ENCODE data around the gene GNAL. TPM values are rescaled to one million over a fixed set of nuclear protein-coding genes. Genes with fewer than 3 reads are reported as not detected.

The GNAL gene
- total RNA-seq, 1 experiment from 2014 or later = 4.6 TPM

DNA sequence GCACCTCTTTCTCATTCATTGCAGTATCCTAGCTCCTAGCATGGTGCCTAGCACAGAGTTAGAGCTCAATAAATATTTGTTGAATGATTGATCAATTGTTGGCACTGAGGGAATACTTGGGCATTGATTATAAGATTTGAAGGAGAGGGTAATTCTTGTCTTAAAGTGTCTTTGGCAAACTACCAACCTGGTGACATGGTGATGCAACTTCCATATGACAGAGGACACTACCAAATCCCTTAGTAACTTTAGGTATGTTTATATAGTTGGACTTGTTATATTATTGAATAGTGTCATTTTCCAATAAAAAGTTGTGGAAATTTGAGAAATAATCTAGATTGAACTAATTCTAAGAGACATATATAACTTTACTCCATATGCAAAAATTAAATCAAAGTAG lies 103.6 kb downstream of the GNAL start:
- no peaks in the 10 kb centered on the region for H3K79me2 ChIP-seq (ENCODE audit: insufficient read depth, low read length)
- no peaks in the 10 kb centered on the region; a peak in 1 of 4 replicates for H3K4me1 ChIP-seq (ENCODE audit: control insufficient read depth in 1 of 2, insufficient read depth in 2 of 2, low read length in 2 of 2)
- no peaks in the 10 kb centered on the region for H3K36me3 ChIP-seq (ENCODE audit: control insufficient read depth in 1 of 2, insufficient read depth in 2 of 2, low read length in 2 of 2)
- ATAC-seq (no peak), DNase-seq (ENCODE audit: low read depth, low spot score) (no peak)
- no peak overlapping the region for H3K4me2 ChIP-seq (ENCODE audit: low read length)
- H3K27me3 ChIP-seq (ENCODE audit: insufficient read depth, low read length) = no peaks in the 10 kb centered on the region
- no peak for TF ChIP-seq EZH2 (IDR thresholded peaks at IDR 0.05)
- TF ChIP-seq, protein P1, sequence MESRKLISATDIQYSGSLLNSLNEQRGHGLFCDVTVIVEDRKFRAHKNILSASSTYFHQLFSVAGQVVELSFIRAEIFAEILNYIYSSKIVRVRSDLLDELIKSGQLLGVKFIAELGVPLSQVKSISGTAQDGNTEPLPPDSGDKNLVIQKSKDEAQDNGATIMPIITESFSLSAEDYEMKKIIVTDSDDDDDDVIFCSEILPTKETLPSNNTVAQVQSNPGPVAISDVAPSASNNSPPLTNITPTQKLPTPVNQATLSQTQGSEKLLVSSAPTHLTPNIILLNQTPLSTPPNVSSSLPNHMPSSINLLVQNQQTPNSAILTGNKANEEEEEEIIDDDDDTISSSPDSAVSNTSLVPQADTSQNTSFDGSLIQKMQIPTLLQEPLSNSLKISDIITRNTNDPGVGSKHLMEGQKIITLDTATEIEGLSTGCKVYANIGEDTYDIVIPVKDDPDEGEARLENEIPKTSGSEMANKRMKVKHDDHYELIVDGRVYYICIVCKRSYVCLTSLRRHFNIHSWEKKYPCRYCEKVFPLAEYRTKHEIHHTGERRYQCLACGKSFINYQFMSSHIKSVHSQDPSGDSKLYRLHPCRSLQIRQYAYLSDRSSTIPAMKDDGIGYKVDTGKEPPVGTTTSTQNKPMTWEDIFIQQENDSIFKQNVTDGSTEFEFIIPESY (IDR thresholded peaks at IDR 0.05; ENCODE audit: extremely low read depth, insufficient replicate concordance, low read length) = no peak
- no peak for TF ChIP-seq EGR1 (IDR thresholded peaks at IDR 0.05; ENCODE audit: low read depth)
- TF ChIP-seq TCF7L2 (IDR thresholded peaks at IDR 0.05; ENCODE audit: borderline replicate concordance, extremely low read depth, insufficient read depth, insufficient read length) = no peak
- no peak for TF ChIP-seq SIN3A (IDR thresholded peaks at IDR 0.05; ENCODE audit: low read depth)
- no peak for TF ChIP-seq CEBPB (IDR thresholded peaks at IDR 0.05; ENCODE audit: low read depth)
- TF ChIP-seq ZNF274 (IDR thresholded peaks at IDR 0.05; ENCODE audit: low read depth, low read length) = no peak
- TF ChIP-seq, protein P2, sequence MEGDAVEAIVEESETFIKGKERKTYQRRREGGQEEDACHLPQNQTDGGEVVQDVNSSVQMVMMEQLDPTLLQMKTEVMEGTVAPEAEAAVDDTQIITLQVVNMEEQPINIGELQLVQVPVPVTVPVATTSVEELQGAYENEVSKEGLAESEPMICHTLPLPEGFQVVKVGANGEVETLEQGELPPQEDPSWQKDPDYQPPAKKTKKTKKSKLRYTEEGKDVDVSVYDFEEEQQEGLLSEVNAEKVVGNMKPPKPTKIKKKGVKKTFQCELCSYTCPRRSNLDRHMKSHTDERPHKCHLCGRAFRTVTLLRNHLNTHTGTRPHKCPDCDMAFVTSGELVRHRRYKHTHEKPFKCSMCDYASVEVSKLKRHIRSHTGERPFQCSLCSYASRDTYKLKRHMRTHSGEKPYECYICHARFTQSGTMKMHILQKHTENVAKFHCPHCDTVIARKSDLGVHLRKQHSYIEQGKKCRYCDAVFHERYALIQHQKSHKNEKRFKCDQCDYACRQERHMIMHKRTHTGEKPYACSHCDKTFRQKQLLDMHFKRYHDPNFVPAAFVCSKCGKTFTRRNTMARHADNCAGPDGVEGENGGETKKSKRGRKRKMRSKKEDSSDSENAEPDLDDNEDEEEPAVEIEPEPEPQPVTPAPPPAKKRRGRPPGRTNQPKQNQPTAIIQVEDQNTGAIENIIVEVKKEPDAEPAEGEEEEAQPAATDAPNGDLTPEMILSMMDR (IDR thresholded peaks at IDR 0.05 in 2 of 3, conservative IDR thresholded peaks at IDR 0.05 in 1 of 3; ENCODE audit: borderline replicate concordance in 1 of 3, insufficient read depth in 1 of 3, low read depth in 2 of 3, low read length in 2 of 3) = no peak
- no peak for TF ChIP-seq RAD21 (IDR thresholded peaks at IDR 0.05; ENCODE audit: low read depth)
- no peak for TF ChIP-seq POLR2AphosphoS5 (IDR thresholded peaks at IDR 0.05; ENCODE audit: low read depth, low read length)
- no peak for TF ChIP-seq EZH2phosphoT487 (IDR thresholded peaks at IDR 0.05; ENCODE audit: borderline replicate concordance)
- TF ChIP-seq YY1 (IDR thresholded peaks at IDR 0.05; ENCODE audit: extremely low read depth, insufficient replicate concordance, low read depth, low read length) = no peak
- TF ChIP-seq ZFX (IDR thresholded peaks at IDR 0.05) = no peak
- TF ChIP-seq, protein P3, sequence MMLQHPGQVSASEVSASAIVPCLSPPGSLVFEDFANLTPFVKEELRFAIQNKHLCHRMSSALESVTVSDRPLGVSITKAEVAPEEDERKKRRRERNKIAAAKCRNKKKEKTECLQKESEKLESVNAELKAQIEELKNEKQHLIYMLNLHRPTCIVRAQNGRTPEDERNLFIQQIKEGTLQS (IDR thresholded peaks at IDR 0.05) = no peak
- no peak for TF ChIP-seq SP1 (IDR thresholded peaks at IDR 0.05; ENCODE audit: low read depth)
- no peaks in the 10 kb centered on the region for H4K20me1 ChIP-seq (ENCODE audit: insufficient read depth)
- H3K9me3 ChIP-seq (ENCODE audit: control insufficient read depth in 1 of 2, insufficient read depth in 1 of 2, low read depth in 1 of 2, low read length in 2 of 2) = no peaks in the 10 kb centered on the region
- H3K27ac ChIP-seq (ENCODE audit: low read depth, low read length) = no peak overlapping the region
- H3K9ac ChIP-seq (ENCODE audit: low read length) = no peak overlapping the region
- no peak overlapping the region for H2AFZ ChIP-seq (ENCODE audit: low read depth, low read length, poor library complexity, severe bottlenecking)
- ChIA-PET POLR2A (interaction anchor here (0.6 kb wide), 1 partner anchor 188 kb away, joined by 3 read pairs; no protein-coding TSS in a partner anchor), CTCF (no interaction called here), RAD21 (ENCODE audit: low non-redundant PET in 1 of 2, low total read pairs in 2 of 2, uncharacterized antibody in 2 of 2, unreplicated experiment in 2 of 2) (no interaction called here)
- intact Hi-C loops (cut with micrococcal nuclease) = no loop called here
- BruUV-seq (replicated peaks) = no TSS peak
- H3K9me2 ChIP-seq (ENCODE audit: insufficient read depth) = no peaks in the 10 kb centered on the region
- H3K4me3 ChIP-seq (replicated peaks in 1 of 2; ENCODE audit: low read depth in 1 of 2, low read length in 2 of 2) = no peak overlapping the region

Data from HCT116 (cell line).